ENCODE data around the gene NKAIN2. TPM values are rescaled to one million over a fixed set of nuclear protein-coding genes. Genes with fewer than 3 reads are reported as not detected.
A peak's percentile ranks its signal among the peaks of the same experiment; 100 is the strongest.

The NKAIN2 gene
- total and polyA plus RNA-seq, 7 donors: 0.08 to 13.5 (median 1.1) TPM

DNA sequence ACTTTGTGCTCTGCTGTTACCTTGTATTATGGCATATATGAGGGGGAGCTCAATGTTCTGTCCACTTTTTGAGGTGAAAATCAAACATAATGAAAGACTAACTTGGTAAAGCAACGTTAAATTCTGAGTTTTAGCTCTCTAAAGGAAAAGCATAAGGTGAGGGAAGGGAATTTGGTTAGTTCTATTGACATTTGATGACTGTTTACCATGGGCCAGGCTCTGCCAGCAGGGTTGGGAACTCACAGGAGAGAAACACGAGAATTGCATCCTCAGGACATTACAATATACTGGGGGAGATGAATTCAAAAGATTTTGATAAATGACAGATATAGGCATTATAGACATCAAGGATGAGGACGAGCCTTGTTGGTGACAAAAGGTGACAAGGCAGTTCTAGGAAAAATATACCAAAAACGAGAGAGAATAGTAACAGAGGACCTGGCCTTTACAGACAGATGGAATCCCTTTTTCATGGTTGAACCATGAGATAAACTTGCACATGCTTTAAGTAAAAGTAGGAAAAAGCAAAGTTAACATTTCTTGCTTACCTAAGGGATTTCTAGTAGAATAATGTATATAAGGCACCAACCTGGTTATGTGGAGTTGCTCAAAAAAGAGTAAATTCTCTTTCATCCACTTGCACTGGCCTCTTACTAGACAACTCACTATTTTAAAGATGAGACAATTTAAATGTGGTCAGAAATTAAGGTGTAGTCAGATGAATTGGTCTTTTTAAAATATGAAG, 191.4 kb downstream of the NKAIN2 start:
- TF ChIP-seq, protein P1, sequence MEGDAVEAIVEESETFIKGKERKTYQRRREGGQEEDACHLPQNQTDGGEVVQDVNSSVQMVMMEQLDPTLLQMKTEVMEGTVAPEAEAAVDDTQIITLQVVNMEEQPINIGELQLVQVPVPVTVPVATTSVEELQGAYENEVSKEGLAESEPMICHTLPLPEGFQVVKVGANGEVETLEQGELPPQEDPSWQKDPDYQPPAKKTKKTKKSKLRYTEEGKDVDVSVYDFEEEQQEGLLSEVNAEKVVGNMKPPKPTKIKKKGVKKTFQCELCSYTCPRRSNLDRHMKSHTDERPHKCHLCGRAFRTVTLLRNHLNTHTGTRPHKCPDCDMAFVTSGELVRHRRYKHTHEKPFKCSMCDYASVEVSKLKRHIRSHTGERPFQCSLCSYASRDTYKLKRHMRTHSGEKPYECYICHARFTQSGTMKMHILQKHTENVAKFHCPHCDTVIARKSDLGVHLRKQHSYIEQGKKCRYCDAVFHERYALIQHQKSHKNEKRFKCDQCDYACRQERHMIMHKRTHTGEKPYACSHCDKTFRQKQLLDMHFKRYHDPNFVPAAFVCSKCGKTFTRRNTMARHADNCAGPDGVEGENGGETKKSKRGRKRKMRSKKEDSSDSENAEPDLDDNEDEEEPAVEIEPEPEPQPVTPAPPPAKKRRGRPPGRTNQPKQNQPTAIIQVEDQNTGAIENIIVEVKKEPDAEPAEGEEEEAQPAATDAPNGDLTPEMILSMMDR (IDR thresholded peaks at IDR 0.05): no peak
- no peak for DNase-seq
- no peaks in the 10 kb centered on the region for H3K9me3 ChIP-seq
- 60 to 80% (median 71%) methylated on average over 4 of the region's 4 CpGs for WGBS, 3 donors
- intact Hi-C loops (cut with DNase I): no loop called here
- no peaks in the 10 kb centered on the region for H3K27me3 ChIP-seq (ENCODE audit: insufficient read depth in 3 of 3, low read length in 2 of 3)
- peaks cover 10% of the 10 kb centered on the region for H3K4me1 ChIP-seq
- ATAC-seq: no peak
- H3K4me3 ChIP-seq: no peak overlapping the region
- no peaks in the 10 kb centered on the region for H3K36me3 ChIP-seq (ENCODE audit: insufficient read depth in 1 of 2, low read depth in 1 of 2)
- H3K27ac ChIP-seq: no peak overlapping the region

DNA sequence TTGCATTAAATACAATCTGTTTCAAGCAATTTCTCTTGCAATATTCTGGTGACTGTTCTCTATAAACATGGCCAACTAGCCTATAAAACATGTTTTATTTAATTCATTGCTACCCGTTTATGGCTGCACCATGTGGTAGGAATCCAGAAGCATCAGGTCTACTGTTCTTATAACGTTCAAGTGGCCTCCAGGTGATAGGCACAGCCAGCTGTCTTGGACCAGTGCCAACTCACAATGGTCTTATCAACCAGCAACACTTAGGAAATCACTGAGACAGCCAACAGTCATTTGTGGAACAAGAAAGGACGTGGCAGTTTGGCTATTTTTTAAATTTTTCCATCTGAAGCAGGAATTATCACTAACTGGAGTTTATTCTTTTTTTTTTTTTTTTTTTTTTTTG, 193.6 kb downstream of the NKAIN2 start:
- H3K27ac ChIP-seq: no peak overlapping the region
- DNase-seq (no peak), ATAC-seq (peak in 2 of 4 donors; percentile 57 to 64)
- TF ChIP-seq, protein P1 (IDR thresholded peaks at IDR 0.05): no peak
- no peak overlapping the region for H3K4me3 ChIP-seq
- H3K4me1 ChIP-seq: peaks cover 14% of the 10 kb centered on the region
- no peaks in the 10 kb centered on the region for H3K9me3 ChIP-seq
- H3K36me3 ChIP-seq (ENCODE audit: insufficient read depth in 1 of 2, low read depth in 1 of 2): no peaks in the 10 kb centered on the region
- intact Hi-C loops (cut with DNase I): no loop called here
- 18 to 32% (median 28%) methylated on average over 3 of the region's 3 CpGs for WGBS, 3 donors
- no peaks in the 10 kb centered on the region for H3K27me3 ChIP-seq (ENCODE audit: insufficient read depth in 3 of 3, low read length in 2 of 3)

DNA sequence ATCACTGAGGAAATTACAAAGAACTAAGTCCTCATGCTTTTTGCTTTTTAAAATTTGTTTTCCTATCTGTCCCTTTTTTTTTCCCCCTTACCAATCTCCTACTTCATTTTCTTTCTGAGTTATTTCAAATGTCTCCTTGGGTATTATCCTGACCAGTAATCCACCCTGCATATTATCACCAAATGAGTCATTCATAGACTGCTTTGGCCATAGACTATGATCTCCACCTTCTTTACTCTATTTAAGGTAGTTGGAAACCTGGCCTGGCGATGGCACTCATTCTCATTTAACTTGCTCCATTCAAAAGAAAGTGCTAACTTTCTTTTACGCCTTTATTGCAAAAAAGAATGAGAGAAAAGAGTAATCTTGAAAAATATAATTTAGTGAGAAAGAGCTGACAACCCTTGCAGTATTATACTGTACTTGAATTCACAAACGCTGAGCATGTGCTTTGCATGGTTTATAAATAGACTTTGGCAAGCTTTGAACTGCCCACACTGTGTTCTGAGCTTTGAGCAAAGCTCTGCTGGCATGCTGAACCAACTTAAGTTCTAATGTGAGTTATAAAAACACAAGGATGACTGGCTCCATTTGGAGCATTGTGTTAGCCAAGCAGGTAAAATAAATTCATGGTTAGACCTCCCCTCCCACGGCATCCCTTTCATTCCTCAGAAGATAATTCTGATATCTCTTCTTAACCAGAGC, 198.9 kb downstream of the NKAIN2 start:
- peak; percentile 92 to 99 (median 97) for ATAC-seq
- TF ChIP-seq, protein P1 (IDR thresholded peaks at IDR 0.05): no peak
- peaks cover 29% of the 10 kb centered on the region for H3K4me1 ChIP-seq
- no peaks in the 10 kb centered on the region for H3K9me3 ChIP-seq
- H3K27me3 ChIP-seq (ENCODE audit: insufficient read depth in 3 of 3, low read length in 2 of 3): no peaks in the 10 kb centered on the region
- intact Hi-C loops (cut with DNase I): no loop called here
- 28 to 64% (median 33%) methylated on average over 4 of the region's 4 CpGs for WGBS, 3 donors
- H3K27ac ChIP-seq: peak overlapping the region; percentile 67
- no peak for DNase-seq
- H3K4me3 ChIP-seq: peak overlapping the region; percentile 27
- H3K36me3 ChIP-seq (ENCODE audit: insufficient read depth in 1 of 2, low read depth in 1 of 2): no peaks in the 10 kb centered on the region

DNA sequence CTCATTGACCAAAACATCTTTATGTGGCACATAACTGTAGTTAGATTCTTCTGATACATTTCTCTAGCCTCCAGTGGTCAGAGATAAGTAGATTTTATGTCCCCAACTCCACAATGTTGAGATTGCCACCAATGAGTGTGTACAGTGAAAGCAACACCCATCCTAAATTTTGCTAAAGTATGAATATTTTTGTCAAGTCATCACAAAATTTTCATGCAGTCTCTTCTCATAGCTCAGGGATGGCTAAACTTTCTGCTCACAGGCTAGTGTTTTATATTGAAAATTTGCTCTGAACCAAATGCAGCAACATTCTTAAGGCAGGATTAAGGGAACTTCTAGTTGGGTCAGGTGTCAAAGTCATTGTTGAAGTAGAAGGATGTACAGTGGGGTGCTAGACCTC, 203.6 kb downstream of the NKAIN2 start:
- ATAC-seq: no peak
- TF ChIP-seq, protein P1 (IDR thresholded peaks at IDR 0.05): no peak

More for the DNA sequence above, 203.6 kb downstream of the NKAIN2 start:
- Histone ChIP-seq H3K4me1 (peaks cover 29% of the 10 kb centered on the region), H3K4me3 (no peak overlapping the region), H3K9me3 (no peaks in the 10 kb centered on the region), H3K36me3 (ENCODE audit: insufficient read depth in 1 of 2, low read depth in 1 of 2) (no peaks in the 10 kb centered on the region), H3K27ac (no peak overlapping the region), H3K27me3 (ENCODE audit: insufficient read depth in 3 of 3, low read length in 2 of 3) (no peaks in the 10 kb centered on the region)
- intact Hi-C loops (cut with DNase I): no loop called here
- DNase-seq: no peak
